Mesenchymal stem cell (in vitro differentiated cells and primary cell): ENCODE results near the gene ADAMTSL1.

Source experiments
- DNase-seq: peaks from one replicate; pipeline ENCODE4 v3.0.0-alpha.2; 2013
- H2AFZ ChIP-seq: one replicate; pipeline ENCODE4 v1.6.1; 2013; ENCODE audit warnings: low read depth, mild to moderate bottlenecking, control low read depth, inconsistent platforms, low read length, moderate library complexity
- H2AK5ac ChIP-seq: 2 replicates; pipeline ENCODE4 v1.6.1; 2013; ENCODE audit warnings: low read length, moderate library complexity, mild to moderate bottlenecking, inconsistent platforms; ENCODE audit not compliant: severe bottlenecking
- H2BK120ac ChIP-seq: one replicate; pipeline ENCODE4 v1.6.1; 2013; ENCODE audit warnings: low read depth, mild to moderate bottlenecking, inconsistent platforms, low read length, moderate library complexity
- H2BK12ac ChIP-seq, 2 experiments: one replicate each; pipeline ENCODE4 v1.6.1; 2013; ENCODE audit warnings: inconsistent platforms in 2 of 2, low read length in 2 of 2, mild to moderate bottlenecking in 2 of 2, moderate library complexity in 2 of 2, control low read depth in 1 of 2
- H2BK15ac ChIP-seq: one replicate; pipeline ENCODE4 v1.6.1; 2013; ENCODE audit warnings: mild to moderate bottlenecking, low read depth, inconsistent platforms; ENCODE audit not compliant: poor library complexity, severe bottlenecking
- H2BK5ac ChIP-seq: 2 replicates; pipeline ENCODE4 v1.6.1; 2013; ENCODE audit warnings: low read depth, mild to moderate bottlenecking, low read length, control low read depth, inconsistent platforms; ENCODE audit not compliant: poor library complexity, severe bottlenecking
- H3K14ac ChIP-seq, 2 experiments: one replicate each; pipeline ENCODE4 v1.6.1; 2013; ENCODE audit warnings: inconsistent platforms in 2 of 2, low read length in 2 of 2, control low read depth in 1 of 2, mild to moderate bottlenecking in 1 of 2, moderate library complexity in 1 of 2
- H3K18ac ChIP-seq, 2 experiments: one replicate each; pipeline ENCODE4 v1.6.1; 2013; ENCODE audit warnings: inconsistent platforms in 2 of 2, low read length in 2 of 2, control low read depth in 1 of 2, low read depth in 1 of 2, mild to moderate bottlenecking in 1 of 2
- H3K23ac ChIP-seq, 2 experiments: one replicate each; pipeline ENCODE4 v1.6.1; 2013; ENCODE audit warnings: inconsistent platforms in 2 of 2, low read length in 2 of 2, mild to moderate bottlenecking in 2 of 2, moderate library complexity in 2 of 2, control low read depth in 1 of 2
- H3K27ac ChIP-seq: 2 replicates; pipeline ENCODE4 v1.5.1; 2013; ENCODE audit warnings: mild to moderate bottlenecking, moderate library complexity, low read length, control low read depth, inconsistent platforms; ENCODE audit not compliant: poor library complexity, severe bottlenecking
- H3K27me3 ChIP-seq, 2 experiments: 2 replicates each; pipeline versions ENCODE4 v1.6.1 to v1.7.0; 2013; ENCODE audit warnings: low read length in 2 of 2, mild to moderate bottlenecking in 2 of 2, moderate library complexity in 2 of 2, control low read depth in 1 of 2, inconsistent platforms in 1 of 2; ENCODE audit not compliant: control insufficient read depth in 1 of 2, insufficient read depth in 1 of 2
- H3K36me3 ChIP-seq, 2 experiments: 2 replicates each; pipeline versions ENCODE4 v1.6.1 to v1.7.0; 2013; ENCODE audit warnings: low read length in 2 of 2, control low read depth in 1 of 2, inconsistent platforms in 1 of 2, low read depth in 1 of 2, mild to moderate bottlenecking in 1 of 2; ENCODE audit not compliant: insufficient read depth in 2 of 2, control insufficient read depth in 1 of 2
- H3K4ac ChIP-seq, 2 experiments: one replicate each; pipeline ENCODE4 v1.6.1; 2013; ENCODE audit warnings: inconsistent platforms in 2 of 2, low read length in 2 of 2, mild to moderate bottlenecking in 2 of 2, moderate library complexity in 2 of 2, control low read depth in 1 of 2, low read depth in 1 of 2
- H3K4me1 ChIP-seq: 2 replicates; pipeline ENCODE4 v1.6.1; 2013; ENCODE audit warnings: low read depth, low read length, control low read depth; ENCODE audit not compliant: control insufficient read depth, insufficient read depth
- H3K4me2 ChIP-seq: 2 replicates; pipeline ENCODE4 v1.6.1; 2013; ENCODE audit warnings: low read length, mild to moderate bottlenecking, inconsistent platforms; ENCODE audit not compliant: poor library complexity, severe bottlenecking
- H3K4me3 ChIP-seq, 2 experiments: 2 replicates each; pipeline versions ENCODE4 v1.5.1 to v1.7.0; 2013; ENCODE audit warnings: low read length in 2 of 2, mild to moderate bottlenecking in 2 of 2, control low read depth in 1 of 2, low read depth in 1 of 2; ENCODE audit not compliant: insufficient read depth in 1 of 2
- H3K79me1 ChIP-seq: replicated peaks from 2 replicates; pipeline ENCODE4 v1.6.1; 2013; ENCODE audit warnings: mild to moderate bottlenecking, control low read depth, low read length, inconsistent platforms; ENCODE audit not compliant: poor library complexity, severe bottlenecking
- H3K9ac ChIP-seq: 2 replicates; pipeline ENCODE4 v1.7.0; 2013; ENCODE audit warnings: mild to moderate bottlenecking, low read length, moderate library complexity
- H3K9me3 ChIP-seq: 2 replicates; pipeline ENCODE4 v1.7.0; 2013; ENCODE audit warnings: mild to moderate bottlenecking, low read length; ENCODE audit not compliant: control insufficient read depth
- H4K8ac ChIP-seq: one replicate; pipeline ENCODE4 v1.6.1; 2013; ENCODE audit warnings: inconsistent platforms, mild to moderate bottlenecking, low read length, moderate library complexity
- H4K91ac ChIP-seq: one replicate; pipeline ENCODE4 v1.6.1; 2013; ENCODE audit warnings: mild to moderate bottlenecking, low read length, inconsistent platforms
- WGBS: methylation state at CpG from one replicate; pipeline ENCODE4 v1.1.7; 2013; ENCODE audit warnings: mixed read lengths; 5-methylcytosine and 5-hydroxymethylcytosine counted together

The ADAMTSL1 gene

DNA sequence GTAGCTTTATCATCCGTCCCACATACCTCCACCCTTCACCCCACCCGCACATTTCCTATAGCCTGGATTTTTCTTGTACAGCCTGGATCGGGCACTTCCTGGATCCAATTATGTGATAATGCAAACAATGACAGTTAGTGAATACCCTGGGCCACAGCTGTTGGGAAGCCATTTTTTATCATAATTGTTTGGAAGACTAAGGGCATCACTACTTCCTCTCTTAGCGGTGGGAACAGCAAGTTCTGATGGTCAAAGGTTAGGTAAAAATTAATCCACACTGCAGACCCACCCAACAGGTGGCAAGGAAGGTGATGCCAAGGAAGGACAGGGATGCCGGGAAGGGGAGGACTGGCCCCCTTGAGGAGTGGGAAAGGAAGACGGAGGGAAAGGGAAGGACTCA, 375.3 kb downstream of the ADAMTSL1 start:
- H2AFZ ChIP-seq: no peak overlapping the region
- H3K18ac ChIP-seq: no peak overlapping the region
- no peak overlapping the region for H2BK5ac ChIP-seq
- H3K27ac ChIP-seq: no peak overlapping the region
- no peaks in the 10 kb centered on the region for H3K79me1 ChIP-seq
- H3K14ac ChIP-seq: no peak overlapping the region
- no peak overlapping the region for H3K4me2 ChIP-seq
- DNase-seq: no peak
- peaks cover 6 to 93% of the 10 kb centered on the region in 2 experiments for H3K36me3 ChIP-seq
- no peak overlapping the region for H2AK5ac ChIP-seq
- H2BK120ac ChIP-seq: no peak overlapping the region
- no peak overlapping the region for H3K9ac ChIP-seq
- WGBS: 87% methylated on average over 5 of the region's 6 CpGs
- no peak overlapping the region for H3K4ac ChIP-seq
- H3K4me3 ChIP-seq: no peak overlapping the region
- H2BK15ac ChIP-seq: no peak overlapping the region
- no peak overlapping the region for H3K23ac ChIP-seq
- no peak overlapping the region for H2BK12ac ChIP-seq
- H3K9me3 ChIP-seq: no peaks in the 10 kb centered on the region
- no peaks in the 10 kb centered on the region for H3K4me1 ChIP-seq
- no peaks in the 10 kb centered on the region for H3K27me3 ChIP-seq
- no peak overlapping the region for H4K8ac ChIP-seq
- H4K91ac ChIP-seq: no peak overlapping the region

GRCh38 chr9:18849890-18850677, 376.1 kb downstream of the ADAMTSL1 start:
- Histone ChIP-seq H4K91ac (no peak overlapping the region), H2BK12ac (no peak overlapping the region), H3K18ac (no peak overlapping the region), H2BK120ac (no peak overlapping the region), H4K8ac (no peak overlapping the region), H2BK5ac (no peak overlapping the region), H3K4me3 (no peak overlapping the region), H3K4me2 (no peak overlapping the region), H3K4me1 (no peaks in the 10 kb centered on the region), H2AFZ (no peak overlapping the region), H3K4ac (no peak overlapping the region), H3K79me1 (no peaks in the 10 kb centered on the region), H3K9ac (no peak overlapping the region), H2AK5ac (no peak overlapping the region), H3K9me3 (no peaks in the 10 kb centered on the region), H3K36me3 (peaks cover 4 to 100% of the 10 kb centered on the region in 2 experiments), H3K27me3 (no peaks in the 10 kb centered on the region), H2BK15ac (no peak overlapping the region), H3K27ac (no peak overlapping the region), H3K23ac (no peak overlapping the region), H3K14ac (no peak overlapping the region)
- WGBS: 64% methylated on average over 3 of the region's 4 CpGs
- no peak for DNase-seq

GRCh38 chr9:18851069-18851795, 377.3 kb downstream of the ADAMTSL1 start:
- WGBS: 93% methylated on average over 3 of the region's 5 CpGs
- Histone ChIP-seq H3K23ac (no peak overlapping the region), H3K9me3 (no peaks in the 10 kb centered on the region)

DNA sequence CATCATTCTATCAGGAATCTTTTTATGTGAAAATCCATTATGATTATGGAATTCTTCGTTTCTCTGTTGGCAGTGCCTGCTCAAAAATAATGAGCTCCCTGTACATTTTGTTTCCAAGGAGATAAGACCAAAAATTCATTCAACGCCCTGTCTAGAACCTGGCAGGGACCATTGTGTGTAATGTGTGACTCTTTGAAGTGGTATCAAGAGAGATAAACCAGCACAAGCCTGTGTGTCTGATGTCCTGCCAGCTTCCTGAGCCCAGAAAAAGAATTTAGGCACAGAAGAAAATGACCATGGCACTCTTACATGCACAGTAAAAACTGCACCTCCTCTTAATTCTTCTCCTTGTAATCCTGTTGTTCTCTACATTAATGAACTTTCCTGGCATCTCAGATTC, 381.7 kb downstream of the ADAMTSL1 start:
- no peak overlapping the region for H3K27ac ChIP-seq
- no peaks in the 10 kb centered on the region for H3K4me1 ChIP-seq
- no peak overlapping the region for H4K8ac ChIP-seq
- H3K36me3 ChIP-seq: peaks cover 0 to 74% of the 10 kb centered on the region in 2 experiments
- H3K9ac ChIP-seq: no peak overlapping the region
- no peaks in the 10 kb centered on the region for H3K79me1 ChIP-seq
- H3K4me2 ChIP-seq: no peak overlapping the region
- H3K14ac ChIP-seq: no peak overlapping the region
- no peaks in the 10 kb centered on the region for H3K9me3 ChIP-seq
- no peak for DNase-seq
- WGBS: 88% methylated on average over 2 of the region's 2 CpGs
- H3K18ac ChIP-seq: no peak overlapping the region
- H2BK120ac ChIP-seq: no peak overlapping the region
- H2AK5ac ChIP-seq: no peak overlapping the region
- no peak overlapping the region for H2BK5ac ChIP-seq
- H2AFZ ChIP-seq: no peak overlapping the region
- H3K4me3 ChIP-seq: no peak overlapping the region
- no peak overlapping the region for H4K91ac ChIP-seq
- H3K23ac ChIP-seq: no peak overlapping the region
- H2BK15ac ChIP-seq: no peak overlapping the region
- H3K27me3 ChIP-seq: no peaks in the 10 kb centered on the region
- no peak overlapping the region for H2BK12ac ChIP-seq
- H3K4ac ChIP-seq: no peak overlapping the region

More at GRCh38 chr9:18851069-18851795, 377.3 kb downstream of the ADAMTSL1 start:
- no peaks in the 10 kb centered on the region for H3K79me1 ChIP-seq
- H3K9ac ChIP-seq: no peak overlapping the region
- no peaks in the 10 kb centered on the region for H3K27me3 ChIP-seq
- H4K91ac ChIP-seq: no peak overlapping the region
- H2AK5ac ChIP-seq: no peak overlapping the region
- H3K4me3 ChIP-seq: no peak overlapping the region
- no peak overlapping the region for H2AFZ ChIP-seq
- no peaks in the 10 kb centered on the region for H3K4me1 ChIP-seq
- H4K8ac ChIP-seq: no peak overlapping the region
- H3K14ac ChIP-seq: no peak overlapping the region
- H3K4ac ChIP-seq: no peak overlapping the region
- no peak overlapping the region for H2BK12ac ChIP-seq
- DNase-seq: no peak
- H2BK120ac ChIP-seq: no peak overlapping the region
- H3K36me3 ChIP-seq: peaks cover 0 to 96% of the 10 kb centered on the region in 2 experiments
- H3K4me2 ChIP-seq: no peak overlapping the region
- no peak overlapping the region for H3K18ac ChIP-seq
- H2BK15ac ChIP-seq: no peak overlapping the region
- no peak overlapping the region for H2BK5ac ChIP-seq
- no peak overlapping the region for H3K27ac ChIP-seq
